GM18868 (cell line): ENCODE results near the gene RELL1.

Experiments used
- ATAC-seq: cut with Tn5 transposase; IDR thresholded peaks from one replicate; pipeline ENCODE4 v1.9.1; 2021; ENCODE audit warnings: mild to moderate bottlenecking, moderate library complexity; ENCODE audit not compliant: unreplicated experiment

Gene RELL1

DNA sequence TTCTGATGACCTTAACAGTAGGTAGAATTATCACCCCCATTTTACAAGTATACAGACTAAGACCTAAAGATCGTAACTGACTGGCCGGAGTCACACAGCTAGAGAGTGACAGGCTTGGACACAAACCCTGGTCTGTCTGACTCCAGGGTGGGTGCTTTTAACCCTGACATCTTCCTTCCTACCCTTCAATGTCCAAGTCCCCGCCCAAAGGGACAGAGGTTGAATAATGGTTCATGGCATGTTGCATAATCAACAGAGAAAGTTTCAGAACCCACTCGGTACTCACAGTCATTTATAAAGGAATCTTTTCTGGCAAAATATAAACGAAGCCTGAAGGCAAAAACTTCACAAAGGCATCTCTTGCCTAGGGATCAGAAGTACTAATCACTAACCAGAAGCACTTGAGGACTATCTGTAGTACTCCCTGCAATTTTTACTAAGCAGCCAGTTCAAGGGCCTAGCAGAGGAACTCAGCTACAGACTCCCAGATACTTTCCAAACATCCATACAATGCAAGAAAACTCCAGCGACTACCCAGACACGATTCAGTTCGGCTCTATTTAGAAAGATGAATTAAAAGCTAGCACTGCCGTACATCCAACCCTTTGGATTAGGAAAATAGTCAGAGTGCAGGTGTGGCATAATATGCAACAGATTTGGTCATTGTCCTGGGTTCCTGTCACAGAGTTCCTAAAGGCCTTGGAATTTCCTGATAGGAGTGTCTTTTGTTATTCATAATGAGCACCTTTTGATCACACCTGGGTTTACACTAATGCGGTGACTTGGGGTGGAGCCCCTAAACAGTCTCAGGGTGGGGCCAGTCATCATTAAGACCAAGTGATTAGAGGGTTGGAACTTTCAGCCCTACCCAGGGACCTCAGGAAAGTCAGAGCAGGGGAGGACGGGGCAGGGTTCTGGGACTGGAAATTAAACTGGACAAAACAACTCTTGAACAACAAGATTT, 44.0 kb downstream of the RELL1 start:
- no peak for ATAC-seq

DNA sequence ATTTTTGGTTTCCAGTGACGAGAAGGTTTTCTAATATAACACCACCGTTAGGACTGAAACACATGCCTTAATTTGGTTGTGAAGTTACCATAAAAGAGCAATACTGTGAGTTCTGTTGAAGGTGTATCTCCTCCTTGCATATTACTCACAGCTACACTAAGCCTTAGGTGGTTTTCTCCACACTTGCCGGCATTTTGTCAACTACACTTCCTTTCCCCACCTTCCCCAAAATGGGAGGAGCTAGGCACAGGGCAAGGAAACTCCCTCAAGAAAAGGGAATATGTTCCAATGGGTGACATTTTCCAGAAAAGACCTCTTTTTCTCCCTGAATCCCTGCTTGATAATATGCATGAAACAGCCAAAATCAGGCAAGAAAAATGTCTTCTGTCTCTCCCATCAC, 44.8 kb downstream of the RELL1 start:
- ATAC-seq = no peak

DNA sequence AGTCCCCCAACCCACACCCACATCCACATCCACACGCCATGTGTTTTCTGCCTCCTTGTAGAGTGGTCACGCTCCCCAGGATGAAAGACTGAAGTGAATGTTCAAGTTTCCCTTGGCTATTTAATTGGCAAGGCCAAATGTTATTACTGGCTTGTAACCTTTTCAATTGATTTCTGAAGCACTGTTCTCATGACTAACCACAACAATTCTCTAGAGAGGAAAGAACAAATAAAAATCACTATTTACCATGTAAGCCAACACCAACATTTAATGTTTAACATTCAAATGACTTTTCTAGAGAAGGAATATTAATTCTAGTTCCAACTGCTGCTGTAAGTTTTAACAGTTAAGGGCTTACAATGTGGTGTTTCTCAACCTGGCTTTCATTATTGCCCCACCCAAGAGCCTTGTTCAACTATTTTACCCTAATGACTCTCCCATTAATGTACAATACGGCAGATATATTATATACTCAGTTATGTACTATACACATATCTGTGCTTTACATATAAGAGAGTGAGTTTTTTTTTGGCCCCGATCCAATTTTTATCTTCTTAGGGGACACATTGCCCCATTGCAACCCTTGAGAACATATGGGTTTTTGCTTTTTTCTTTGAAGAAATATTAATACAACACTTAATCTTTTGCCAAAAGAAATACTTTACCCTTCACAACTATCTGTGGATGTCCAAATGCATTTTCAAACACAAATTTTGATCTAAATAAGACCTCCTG, 46.5 kb downstream of the RELL1 start:
- ATAC-seq = peak; percentile 49

- ATAC-seq = no peak
These were observed 51.0 kb downstream of the RELL1 start for GRCh38 chr4:37635155-37635554.

- peak; percentile 83 for ATAC-seq
These were observed 52.0 kb downstream of the RELL1 start for GRCh38 chr4:37634180-37634579.

DNA sequence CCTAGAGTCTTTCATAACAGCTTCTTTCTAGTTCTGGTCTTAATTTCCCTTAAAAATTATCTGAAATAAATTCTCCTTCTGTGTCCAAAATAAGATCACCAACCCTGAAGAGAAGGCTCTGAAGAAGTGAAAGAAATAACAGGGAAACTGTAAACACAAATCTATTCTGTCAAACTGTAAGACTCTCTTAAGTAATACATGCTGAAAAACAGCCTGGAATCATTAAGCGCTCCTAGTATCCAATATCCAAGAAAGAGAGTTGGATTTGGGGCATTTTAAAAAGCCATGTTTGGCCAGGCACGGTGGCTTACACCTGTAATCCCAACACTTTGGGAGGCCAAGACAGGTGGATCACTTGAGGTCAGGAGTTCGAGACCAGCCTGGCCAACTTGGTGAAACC, 53.3 kb downstream of the RELL1 start:
- no peak for ATAC-seq

DNA sequence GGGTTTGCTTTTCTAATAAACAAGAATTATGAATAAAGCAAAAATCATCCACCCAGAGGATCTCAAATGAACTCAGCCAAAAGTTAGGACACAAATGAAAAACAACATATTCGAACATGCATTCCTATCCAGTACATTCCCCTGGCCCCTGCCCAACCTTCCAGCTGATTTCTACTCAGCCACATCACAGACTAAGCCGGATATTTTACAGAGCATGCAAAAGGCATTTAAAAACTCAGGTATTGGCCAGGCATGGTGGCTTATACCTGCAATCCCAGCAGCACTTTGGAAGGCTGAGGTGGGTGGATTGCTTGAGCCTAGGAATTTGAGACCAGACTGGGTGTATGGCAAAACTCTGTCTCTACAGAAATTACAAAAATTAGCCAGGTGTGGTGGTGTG, 54.6 kb downstream of the RELL1 start:
- ATAC-seq = no peak

DNA sequence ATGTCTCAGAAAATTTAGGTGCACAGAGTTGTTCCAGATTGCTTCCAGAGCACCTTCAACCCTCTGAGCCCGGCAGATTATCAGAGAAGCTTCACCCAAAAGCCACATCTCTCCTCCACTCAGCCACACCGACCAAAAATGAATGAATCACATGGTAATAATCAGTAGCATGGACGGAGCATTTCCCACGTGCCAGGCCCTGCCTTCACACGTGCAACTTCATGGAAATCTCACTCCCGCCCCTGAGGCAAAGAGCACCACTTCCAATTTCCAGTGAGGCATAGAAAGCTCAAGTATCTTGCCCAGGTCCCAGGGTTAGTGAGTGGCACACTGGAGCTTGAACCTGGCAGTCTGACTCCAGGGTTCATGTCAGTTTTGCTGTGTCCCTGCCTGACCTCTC, 56.5 kb downstream of the RELL1 start:
- ATAC-seq = no peak

DNA sequence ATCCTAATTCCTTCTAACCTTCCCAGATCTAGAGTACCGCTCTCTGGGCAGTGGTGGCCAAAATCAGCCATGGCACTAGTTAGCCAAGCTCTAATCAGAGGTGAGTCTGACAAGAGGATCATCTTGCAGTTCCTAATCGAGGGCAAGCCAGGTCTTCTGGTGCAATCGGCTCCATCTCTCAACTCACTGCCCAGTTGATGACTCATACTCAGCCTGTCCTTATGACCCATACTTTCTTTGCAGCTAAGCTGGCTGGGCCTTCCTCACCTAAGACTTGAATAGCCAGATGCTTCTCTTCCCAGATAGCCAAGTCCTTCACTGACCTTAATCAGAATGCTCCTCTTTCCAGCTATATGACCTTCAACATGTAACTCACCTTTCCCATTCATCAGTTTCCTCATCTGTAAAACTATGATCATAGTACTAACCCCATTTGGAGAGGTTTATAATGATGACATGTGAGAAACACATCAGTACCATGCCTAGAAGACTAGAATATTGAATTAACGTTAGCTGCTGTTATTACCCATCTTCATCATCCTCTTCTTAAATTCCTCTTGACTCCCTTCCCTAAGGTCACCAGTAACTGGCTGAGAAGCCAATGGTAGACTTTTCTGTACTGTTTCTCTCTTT, 57.1 kb downstream of the RELL1 start:
- no peak for ATAC-seq

GRCh38 chr4:37627263-37627662, 58.9 kb downstream of the RELL1 start:
- no peak for ATAC-seq

DNA sequence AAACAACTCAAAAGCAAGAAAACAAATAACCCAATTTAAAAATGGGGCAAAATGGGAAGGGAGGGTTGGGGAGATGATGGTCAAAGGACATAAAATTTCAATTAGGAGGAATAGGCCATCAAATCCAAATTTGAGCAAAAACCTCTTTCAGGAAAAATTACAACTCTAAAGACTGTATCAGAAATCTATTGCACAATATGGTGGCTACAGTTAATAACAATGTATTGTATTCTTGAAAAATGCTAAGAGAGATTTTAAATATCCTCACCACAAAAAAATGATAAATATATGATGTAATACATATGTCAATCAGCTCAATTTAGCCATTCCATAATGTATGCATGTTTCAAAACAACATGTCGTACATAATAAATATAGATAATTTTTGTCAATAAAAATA, 60.7 kb downstream of the RELL1 start:
- no peak for ATAC-seq

GRCh38 chr4:37623940-37624339, 62.2 kb downstream of the RELL1 start:
- ATAC-seq = no peak

DNA sequence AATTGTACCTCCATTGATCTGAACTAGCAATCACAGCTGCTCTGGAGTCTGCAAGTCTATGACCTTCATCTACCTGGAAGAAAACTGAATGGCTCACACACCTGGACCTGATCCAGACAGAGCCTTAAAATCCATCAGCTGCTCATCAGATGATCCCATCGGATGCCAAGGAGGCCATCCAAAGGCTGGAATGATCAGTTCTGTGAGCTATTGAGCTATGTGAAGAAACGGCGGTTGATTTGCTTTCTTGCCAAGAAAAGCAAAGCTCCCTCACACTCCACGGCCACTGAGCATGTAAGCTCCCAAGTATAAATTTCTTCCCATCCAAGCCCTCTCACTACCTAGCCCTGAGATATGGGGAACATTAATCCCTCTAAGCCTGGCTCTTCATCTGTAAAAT, 63.1 kb downstream of the RELL1 start:
- ATAC-seq = no peak

DNA sequence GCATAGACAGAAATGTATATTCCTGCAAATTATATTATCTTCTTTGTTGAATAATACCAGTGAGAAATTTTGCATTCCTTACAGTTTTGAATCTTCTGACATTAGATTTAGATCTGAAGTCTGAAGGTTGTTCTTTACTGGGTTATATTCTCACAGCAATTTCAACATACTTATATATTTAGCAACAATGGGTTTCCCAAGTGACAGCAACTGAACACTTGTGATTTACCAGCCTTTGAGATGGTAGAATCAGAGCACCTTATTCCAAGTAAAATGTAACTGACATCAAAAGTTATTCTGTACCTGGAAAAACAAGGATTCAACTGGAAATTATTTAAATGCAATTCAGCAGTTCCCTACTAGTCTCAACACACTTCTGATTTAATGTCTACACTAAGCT, 66.0 kb downstream of the RELL1 start:
- ATAC-seq = no peak

DNA sequence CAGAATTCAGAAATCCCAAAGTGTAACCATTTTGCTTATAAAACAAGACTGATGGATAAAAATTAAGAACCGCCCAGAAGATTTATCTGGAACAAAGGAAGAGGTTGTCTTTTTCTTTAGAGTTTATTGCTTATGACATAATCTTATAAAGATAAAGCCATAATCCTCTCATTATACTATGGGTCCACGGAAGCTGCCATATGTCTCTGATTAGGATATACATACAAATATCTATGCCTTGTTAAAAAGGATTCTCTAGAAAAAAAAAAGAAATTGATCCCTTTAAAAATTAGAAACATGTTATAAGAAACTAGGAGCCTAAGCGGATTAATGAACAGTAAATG, 70.5 kb downstream of the RELL1 start:
- no peak for ATAC-seq

DNA sequence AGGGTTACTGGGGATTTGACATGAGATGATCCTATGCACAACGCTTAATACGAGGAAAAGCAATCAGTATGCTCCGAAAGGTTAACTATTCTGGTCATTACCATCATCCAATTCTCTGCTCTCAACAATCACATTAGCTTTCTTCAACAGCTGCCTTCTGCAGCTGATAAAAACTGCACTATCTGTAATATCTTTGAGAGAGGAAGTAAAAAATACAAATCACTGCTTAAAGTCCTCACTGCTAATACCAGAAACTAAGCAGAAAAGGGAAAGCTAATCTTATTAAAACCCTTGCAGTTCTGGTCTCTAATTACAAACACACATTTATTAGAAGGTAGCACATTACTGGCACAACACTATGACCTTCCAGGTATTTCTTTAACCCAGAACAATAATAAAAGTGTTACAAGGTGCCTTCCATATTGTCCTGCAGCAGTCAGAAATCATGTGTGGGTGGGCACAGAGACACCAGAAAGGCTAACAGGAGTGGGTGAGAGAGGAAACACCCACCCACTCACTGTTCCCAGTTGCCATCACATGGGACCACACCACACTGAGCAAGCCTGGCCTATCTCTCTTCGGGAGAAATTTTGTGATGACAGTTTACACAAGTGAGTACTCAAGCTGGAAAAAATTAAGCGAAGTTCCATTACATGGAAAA, 71.0 kb downstream of the RELL1 start:
- no peak for ATAC-seq

DNA sequence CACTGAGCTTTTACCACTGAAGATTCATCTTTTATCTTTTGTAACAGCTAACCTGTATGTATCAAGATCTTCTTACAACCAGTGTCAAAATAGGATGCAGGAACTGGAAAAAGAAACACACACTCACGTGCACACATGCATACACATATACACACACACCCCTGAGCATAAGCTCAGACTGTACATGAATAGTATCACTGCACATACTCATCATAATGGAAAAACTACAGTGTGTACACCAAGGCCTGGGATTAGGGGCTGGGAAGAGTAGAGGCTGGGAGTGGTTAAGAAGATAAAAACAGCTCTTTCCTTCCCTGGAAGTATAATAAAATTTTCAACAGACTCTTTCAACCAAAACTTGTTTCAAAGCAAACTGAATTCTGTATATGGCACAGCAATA, 73.4 kb downstream of the RELL1 start:
- no peak for ATAC-seq

GRCh38 chr4:37609626-37610025, 76.5 kb downstream of the RELL1 start:
- ATAC-seq = no peak

- no peak for ATAC-seq
These were observed 79.2 kb downstream of the RELL1 start for GRCh38 chr4:37607018-37607417.

GRCh38 chr4:37605843-37606565, 80.2 kb downstream of the RELL1 start:
- no peak for ATAC-seq

- no peak for ATAC-seq
These were observed 81.7 kb downstream of the RELL1 start for GRCh38 chr4:37604461-37604860.
